ENCODE results near the gene FAM170B. TPM values are rescaled to one million over a fixed set of nuclear protein-coding genes. Genes with fewer than 3 reads are reported as not detected.

FAM170B gene
- total and polyA plus RNA-seq, 9 of the 15 experiments (the other 6 are each of a cell fraction or from before 2014, with no cell fraction given), result 0.11 to 0.21 TPM; not detected in 7

GRCh38 chr10:49174261-49174925, 40.6 kb upstream of the FAM170B start (continued):
- TF ChIP-seq, protein P1, sequence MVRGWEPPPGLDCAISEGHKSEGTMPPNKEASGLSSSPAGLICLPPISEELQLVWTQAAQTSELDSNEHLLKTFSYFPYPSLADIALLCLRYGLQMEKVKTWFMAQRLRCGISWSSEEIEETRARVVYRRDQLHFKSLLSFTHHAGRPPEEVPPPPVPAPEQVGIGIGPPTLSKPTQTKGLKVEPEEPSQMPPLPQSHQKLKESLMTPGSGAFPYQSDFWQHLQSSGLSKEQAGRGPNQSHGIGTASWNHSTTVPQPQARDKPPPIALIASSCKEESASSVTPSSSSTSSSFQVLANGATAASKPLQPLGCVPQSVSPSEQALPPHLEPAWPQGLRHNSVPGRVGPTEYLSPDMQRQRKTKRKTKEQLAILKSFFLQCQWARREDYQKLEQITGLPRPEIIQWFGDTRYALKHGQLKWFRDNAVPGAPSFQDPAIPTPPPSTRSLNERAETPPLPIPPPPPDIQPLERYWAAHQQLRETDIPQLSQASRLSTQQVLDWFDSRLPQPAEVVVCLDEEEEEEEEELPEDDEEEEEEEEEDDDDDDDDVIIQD (CRISPR knock-in tag; IDR thresholded peaks at IDR 0.05), result no peak
- TF ChIP-seq SMARCB1 (IDR thresholded peaks at IDR 0.05; ENCODE audit: insufficient read length, low read depth) (no peak), MAFF (IDR thresholded peaks at IDR 0.05; ENCODE audit: low read length) (peak; percentile 87), ZNF561 (CRISPR knock-in tag; conservative IDR thresholded peaks at IDR 0.05) (no peak), MYC (IDR thresholded peaks at IDR 0.05; ENCODE audit: low read depth, low read length) (peak; percentile 41; the same call in 1 of the 2 replicates), MYC (CRISPR knock-in tag; IDR thresholded peaks at IDR 0.05; ENCODE audit: borderline replicate concordance, low read depth) (0 out of 2 replicates have a peak, but pooled peaks have one; percentile 43), BRCA1 (IDR thresholded peaks at IDR 0.05) (no peak), BRCA1 (CRISPR knock-in tag; IDR thresholded peaks at IDR 0.05) (no peak), ZNF282 (CRISPR knock-in tag; IDR thresholded peaks at IDR 0.05) (no peak), MED1 (CRISPR knock-in tag; IDR thresholded peaks at IDR 0.05; ENCODE audit: borderline replicate concordance) (no peak), DMBX1 (CRISPR knock-in tag; IDR thresholded peaks at IDR 0.05; ENCODE audit: borderline replicate concordance) (no peak; the same call in 1 of the 2 replicates), NEUROD1 (IDR thresholded peaks at IDR 0.05; ENCODE audit: borderline replicate concordance, low read depth, low read length, partially characterized antibody) (no peak), CBX2 (IDR thresholded peaks at IDR 0.05; ENCODE audit: insufficient read depth, low read length, poor library complexity, severe bottlenecking) (no peak), HEY1 (CRISPR knock-in tag; IDR thresholded peaks at IDR 0.05; ENCODE audit: borderline replicate concordance) (no peak), SREBF1 (IDR thresholded peaks at IDR 0.05; ENCODE audit: borderline replicate concordance, low read depth, low read length) (no peak)
- TF ChIP-seq, protein P2, sequence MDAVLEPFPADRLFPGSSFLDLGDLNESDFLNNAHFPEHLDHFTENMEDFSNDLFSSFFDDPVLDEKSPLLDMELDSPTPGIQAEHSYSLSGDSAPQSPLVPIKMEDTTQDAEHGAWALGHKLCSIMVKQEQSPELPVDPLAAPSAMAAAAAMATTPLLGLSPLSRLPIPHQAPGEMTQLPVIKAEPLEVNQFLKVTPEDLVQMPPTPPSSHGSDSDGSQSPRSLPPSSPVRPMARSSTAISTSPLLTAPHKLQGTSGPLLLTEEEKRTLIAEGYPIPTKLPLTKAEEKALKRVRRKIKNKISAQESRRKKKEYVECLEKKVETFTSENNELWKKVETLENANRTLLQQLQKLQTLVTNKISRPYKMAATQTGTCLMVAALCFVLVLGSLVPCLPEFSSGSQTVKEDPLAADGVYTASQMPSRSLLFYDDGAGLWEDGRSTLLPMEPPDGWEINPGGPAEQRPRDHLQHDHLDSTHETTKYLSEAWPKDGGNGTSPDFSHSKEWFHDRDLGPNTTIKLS (IDR thresholded peaks at IDR 0.05; ENCODE audit: borderline replicate concordance, low read depth), result peak; percentile 60; the same call in 1 of the 2 replicates
- TF ChIP-seq, protein P3, sequence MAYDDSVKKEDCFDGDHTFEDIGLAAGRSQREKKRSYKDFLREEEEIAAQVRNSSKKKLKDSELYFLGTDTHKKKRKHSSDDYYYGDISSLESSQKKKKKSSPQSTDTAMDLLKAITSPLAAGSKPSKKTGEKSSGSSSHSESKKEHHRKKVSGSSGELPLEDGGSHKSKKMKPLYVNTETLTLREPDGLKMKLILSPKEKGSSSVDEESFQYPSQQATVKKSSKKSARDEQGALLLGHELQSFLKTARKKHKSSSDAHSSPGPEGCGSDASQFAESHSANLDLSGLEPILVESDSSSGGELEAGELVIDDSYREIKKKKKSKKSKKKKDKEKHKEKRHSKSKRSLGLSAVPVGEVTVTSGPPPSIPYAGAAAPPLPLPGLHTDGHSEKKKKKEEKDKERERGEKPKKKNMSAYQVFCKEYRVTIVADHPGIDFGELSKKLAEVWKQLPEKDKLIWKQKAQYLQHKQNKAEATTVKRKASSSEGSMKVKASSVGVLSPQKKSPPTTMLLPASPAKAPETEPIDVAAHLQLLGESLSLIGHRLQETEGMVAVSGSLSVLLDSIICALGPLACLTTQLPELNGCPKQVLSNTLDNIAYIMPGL (CRISPR knock-in tag; IDR thresholded peaks at IDR 0.05), result no peak

All from K562 (cell line).